Measurements from ENCODE around the gene NEGR1.
"Not testable (repeated sequence)": the region's sequence is repeated elsewhere in the genome, so short reads cannot be mapped to it uniquely, and the experiment has no call there.

The NEGR1 gene

DNA sequence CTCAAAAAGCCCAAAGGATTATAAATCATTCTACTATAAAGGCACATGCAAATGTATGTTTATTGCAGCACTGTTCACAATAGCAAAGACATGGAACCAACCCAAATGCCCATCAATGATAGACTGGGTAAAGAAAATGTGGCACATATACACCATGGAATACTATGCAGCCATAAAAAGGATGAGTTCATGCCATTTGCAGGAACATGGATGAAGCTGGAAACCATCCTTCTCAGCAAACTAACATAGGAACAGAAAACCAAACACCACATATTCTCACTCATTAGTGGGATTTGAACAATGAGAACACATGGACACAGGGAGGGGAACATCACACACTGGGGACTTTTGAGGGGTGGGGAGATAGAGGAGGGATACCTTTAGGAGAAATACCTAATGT is 46.4 kb downstream of the NEGR1 start:
- not testable (repeated sequence) for FAIRE-seq; DNase-seq (ENCODE audit: insufficient read length, low spot score)

DNA sequence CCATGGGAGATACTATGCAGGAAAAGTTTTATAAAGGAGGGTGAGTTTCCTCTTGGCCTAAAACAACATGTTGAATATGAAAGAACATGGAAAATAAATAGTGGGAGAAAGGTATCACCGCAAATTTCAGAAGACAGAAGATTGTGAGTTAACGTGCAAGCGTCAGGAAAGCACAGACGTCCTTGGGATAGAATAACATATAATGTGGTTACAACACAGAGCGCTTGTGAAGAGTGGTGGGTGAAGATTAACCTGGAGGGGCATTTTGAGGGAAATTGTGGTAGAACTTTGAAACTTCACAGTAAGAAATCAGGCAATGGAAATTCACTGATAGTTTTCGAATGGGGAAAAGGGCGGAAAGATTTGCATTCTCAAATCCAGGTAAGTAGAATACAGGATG is 47.3 kb downstream of the NEGR1 start:
- FAIRE-seq = no peak

DNA sequence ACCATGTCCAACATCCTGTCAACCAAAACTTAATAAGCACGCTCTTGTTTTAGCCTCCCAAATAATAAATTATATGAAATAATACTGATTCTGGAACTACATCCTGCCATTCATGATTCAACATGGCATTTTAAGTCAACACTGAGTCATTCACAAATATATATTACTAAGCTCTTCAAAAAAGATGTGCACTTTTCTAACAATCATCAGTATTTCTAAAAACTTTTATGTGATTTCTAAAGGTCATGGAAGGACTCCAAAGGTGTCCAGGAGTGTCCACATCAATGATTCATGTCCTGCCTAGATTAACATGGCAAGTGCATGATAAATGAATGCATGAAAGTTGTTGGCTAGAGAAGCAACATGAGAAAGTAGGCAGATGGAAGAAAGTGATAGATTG is 51.6 kb downstream of the NEGR1 start:
- no peak for FAIRE-seq
- no peak for DNase-seq (ENCODE audit: insufficient read length, low spot score)

More for the DNA sequence above, 47.3 kb downstream of the NEGR1 start:
- no peak for DNase-seq (ENCODE audit: insufficient read length, low spot score)

DNA sequence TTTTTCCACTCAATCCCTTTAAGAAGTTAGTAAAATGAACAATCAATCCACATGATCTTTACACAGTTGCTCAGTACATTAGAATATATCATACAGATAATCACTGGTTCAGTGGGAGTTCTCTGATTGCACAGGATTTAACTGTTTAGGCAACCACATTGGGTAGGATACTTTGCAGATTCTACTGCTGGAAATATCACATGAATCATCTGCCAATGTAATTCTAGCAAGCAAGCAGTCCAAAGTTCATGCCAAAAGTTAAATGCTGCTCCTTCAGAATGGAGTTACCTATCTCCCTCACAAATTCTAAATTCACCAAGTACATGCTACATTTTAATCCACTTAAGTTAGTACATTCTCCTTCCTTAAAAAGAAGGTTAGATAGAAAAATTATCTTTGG is 52.4 kb downstream of the NEGR1 start:
- DNase-seq (ENCODE audit: insufficient read length, low spot score) (no peak), FAIRE-seq (no peak)

DNA sequence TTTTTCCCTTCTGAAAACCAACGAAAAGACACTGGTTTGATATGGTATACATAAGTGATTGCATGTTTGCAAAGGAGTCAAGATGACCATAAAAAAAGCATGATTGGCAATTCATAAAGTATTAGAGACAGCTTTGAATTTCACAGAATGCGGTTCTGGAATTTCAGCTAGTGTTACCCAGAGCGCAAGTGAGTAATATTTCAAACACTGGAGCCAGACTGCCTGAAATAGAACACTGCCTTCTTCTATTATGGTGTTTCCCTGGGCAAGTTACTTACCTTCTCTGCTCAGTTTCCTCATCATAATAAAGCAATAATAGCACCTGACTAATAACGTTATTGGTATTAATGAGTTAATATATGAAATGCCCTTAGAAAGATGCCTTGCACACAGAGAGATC is 54.7 kb downstream of the NEGR1 start:
- no peak for DNase-seq (ENCODE audit: insufficient read length, low spot score)
- no peak for FAIRE-seq

DNA sequence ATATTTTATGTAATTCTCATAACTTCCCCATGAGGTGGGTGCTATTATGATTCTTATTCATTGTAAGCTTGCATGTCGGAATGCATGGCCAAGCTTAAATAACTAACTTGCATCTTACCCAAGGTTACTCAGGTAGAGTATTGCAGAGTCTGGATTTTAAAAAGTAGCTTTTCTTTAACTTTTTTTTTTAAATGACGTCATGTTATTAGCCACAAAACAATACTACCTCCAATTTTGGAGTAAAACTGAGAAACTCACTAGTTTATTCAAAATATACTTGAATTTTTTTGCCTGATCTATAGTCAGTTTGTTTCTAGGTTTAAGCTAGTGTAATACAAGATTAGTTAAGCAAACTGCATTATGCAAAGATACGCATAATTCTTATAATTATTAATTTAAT is 57.8 kb downstream of the NEGR1 start:
- FAIRE-seq = no peak
- no peak for DNase-seq (ENCODE audit: insufficient read length, low spot score)

DNA sequence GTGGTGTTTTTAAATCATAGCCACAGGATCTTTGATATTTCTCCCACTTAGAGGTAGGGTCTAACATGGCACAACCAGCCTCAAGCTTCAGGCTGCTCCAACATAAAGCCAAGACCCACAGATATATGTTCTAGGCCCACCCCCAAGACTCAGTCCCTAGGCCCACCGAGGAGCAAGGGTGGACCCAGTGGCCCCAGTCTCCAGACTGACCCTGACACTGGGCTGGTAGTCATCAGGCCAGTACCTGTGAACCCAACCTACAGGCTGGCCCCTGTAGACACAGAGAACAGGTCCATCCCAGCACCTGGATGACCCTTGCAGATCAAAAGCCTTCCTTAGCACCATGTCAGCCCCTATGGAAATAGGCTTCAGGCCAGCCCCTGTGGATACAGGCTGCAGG is 60.5 kb downstream of the NEGR1 start:
- DNase-seq (ENCODE audit: insufficient read length, low spot score) (no peak), FAIRE-seq (no peak)

DNA sequence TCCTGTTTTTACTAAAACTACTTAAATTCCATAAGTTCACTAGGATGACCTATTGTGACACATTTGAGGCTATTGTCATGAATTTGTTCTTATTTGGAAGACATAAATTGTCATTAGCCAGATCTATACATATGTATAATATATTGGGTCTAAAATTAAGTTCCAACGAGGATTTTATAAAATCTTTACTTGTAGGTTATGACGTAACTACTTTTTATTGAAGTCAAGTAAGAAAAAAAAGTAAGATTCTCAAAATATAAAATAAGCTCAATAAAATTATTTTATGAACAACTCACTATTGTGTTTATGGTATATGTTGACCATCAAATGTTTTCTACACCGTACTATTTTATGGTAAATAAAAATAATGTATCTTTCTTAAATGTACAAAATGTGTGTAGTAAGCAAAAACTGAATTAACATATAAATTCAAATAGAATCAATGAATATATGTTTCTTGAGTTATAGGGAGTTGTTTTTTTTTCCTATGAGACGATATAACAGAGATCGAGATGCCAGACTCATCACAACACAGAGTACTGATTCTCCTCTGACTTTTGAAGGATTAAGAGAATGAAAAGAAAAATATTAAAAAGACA is 64.1 kb downstream of the NEGR1 start:
- DNase-seq (ENCODE audit: insufficient read length, low spot score) (no peak), FAIRE-seq (no peak)

DNA sequence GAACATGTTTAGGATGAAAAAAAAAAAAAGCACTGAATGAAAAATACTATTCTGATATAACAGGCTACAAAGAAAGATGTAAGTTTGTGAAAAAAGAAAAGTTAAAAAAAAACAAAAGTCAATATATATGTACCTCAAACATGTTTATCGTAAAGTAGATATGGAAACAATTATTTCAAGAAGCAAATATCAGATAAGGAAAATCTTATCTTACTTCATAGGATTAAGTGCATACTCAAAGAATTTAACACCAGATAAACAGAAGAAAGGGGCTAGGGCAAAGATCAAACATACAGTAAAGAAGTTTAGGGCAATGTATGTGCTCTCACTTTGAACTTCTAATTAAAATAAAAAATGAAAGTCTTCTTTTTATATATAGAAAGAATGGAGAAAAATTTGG is 75.3 kb downstream of the NEGR1 start:
- DNase-seq (ENCODE audit: insufficient read length, low spot score) (no peak), FAIRE-seq (no peak)

DNA sequence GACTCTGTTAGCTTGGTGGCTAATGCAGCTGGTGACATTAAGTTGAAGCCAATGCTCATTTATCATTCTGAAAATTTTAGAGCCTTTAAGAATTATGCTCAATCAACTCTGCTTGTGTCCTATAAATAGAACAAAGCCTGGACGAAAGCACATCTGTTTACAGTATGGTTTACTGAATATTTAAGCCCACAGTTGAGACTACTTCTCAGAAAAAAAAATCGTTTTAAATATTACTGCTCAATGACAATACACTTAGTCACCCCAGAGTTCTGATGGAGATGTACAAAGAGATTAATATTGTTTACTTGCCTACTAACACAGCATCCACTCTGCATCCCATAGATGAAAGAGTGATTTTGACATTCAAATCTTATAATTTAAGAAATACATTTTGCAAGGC is 79.6 kb downstream of the NEGR1 start:
- no peak for DNase-seq (ENCODE audit: insufficient read length, low spot score)
- no peak for FAIRE-seq

DNA sequence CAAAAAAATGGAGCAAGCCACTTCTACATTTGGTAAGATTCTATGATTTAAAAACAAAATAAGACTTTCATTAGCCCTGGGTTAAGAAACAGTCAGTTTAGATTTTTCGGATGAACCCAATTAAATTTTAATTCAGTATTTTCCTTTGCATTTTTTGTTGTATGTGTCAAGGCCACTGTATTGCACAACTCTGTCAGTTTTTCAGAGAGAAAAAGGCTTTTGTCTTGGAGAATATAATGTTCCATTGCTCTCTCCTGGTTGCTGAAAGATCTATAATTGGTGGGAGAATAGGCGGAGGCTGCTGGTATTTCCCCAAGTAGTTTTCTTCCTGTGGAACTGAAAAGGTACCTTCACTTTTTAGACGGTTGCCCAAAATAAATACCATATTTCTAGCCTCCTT is 84.6 kb downstream of the NEGR1 start:
- DNase-seq (ENCODE audit: insufficient read length, low spot score) (no peak), FAIRE-seq (no peak)

DNA sequence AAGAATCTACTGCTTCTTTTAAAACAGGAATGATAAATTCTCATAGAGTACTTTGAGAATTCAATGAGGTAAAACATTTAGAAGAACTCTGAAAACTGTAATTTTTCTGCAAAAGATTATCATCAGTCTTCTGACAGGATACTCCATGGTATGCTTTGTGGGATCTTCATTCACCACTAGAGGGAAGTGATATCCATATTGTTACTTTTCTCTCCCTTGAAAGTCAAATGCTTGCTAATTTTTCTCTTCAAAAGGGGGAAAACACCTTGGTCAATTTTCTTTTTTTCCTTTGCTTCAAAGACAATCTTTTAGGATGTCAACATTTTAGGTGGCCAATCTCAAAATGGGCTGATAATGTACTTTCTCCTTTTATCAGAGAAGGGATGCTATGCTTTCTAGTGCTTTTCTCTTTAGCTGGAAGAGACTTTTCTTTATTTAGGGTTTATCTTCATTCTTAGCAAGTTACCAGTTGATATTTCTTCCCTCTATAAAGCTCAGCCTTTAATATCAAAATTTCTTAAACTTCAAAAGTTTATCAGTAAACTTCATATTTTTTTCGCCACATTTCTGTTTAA is 95.5 kb downstream of the NEGR1 start:
- DNase-seq (ENCODE audit: insufficient read length, low spot score) = no peak
- no peak for FAIRE-seq

DNA sequence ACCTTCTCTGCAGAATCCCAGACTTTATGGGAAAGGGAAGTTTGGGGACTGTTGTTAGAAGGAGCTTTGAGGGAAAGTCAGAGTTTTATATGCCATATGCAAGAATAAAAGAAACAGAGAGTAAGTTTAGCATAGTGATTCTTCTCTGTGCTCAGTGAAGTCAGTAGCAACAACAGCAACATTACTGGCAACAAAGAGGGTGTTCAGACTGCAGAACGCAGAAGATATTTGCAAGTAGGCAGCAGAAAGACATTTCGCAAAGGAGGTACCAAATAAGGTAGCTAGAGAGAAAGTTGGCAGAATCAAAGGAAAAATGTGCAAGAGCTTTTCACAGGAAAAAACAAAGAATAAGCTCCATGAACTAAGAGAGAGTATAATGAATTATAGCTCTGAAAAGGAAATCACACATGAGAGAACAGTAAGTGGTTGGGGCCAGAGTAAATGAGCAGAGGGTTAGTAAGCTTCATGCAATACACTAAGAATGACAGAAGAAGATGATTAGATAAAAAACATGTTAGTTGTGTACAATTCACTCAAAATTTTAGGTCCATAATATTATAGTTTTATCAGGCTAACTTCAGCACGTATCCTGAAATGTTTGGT is 98.1 kb downstream of the NEGR1 start:
- FAIRE-seq (no peak), DNase-seq (ENCODE audit: insufficient read length, low spot score) (no peak)

DNA sequence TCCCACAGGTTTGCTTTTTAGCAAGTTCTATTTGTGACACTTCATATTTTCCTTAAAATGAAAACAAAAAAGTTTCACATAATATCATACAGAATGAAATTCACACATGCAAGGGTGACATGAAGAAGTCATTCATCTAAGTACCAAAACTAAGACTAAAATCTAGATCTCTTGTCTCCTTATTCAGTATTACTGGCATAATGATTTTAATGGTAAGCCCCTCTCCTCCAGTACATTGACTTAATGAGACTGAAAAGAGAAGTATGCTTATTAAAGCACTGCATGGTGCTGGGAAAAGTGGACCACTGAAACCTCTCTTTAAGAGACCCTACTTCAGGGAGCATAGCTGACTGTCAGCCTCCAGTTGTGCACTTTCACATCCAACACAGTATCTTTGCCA is 99.5 kb downstream of the NEGR1 start:
- FAIRE-seq = no peak

DNA sequence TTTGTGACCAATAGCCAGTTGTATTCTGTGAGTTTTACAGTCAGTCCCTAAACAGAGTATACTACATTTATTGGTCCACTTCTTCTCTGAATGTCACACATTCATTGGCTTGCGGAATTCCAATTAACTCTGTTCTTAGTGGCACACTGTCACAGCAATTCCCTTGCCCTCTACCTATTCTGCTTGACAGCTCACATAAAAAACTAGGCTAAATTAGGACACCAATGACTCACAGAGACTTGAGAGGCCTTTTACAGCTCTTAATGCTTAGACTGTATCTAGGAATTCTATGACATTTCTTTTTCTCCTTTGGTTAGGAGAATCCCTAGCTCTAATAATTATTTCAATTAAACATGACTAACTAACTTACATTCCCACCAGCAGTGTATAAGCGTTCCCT is 104.1 kb downstream of the NEGR1 start:
- FAIRE-seq (no peak), DNase-seq (ENCODE audit: insufficient read length, low spot score) (no peak)

More for the DNA sequence above, 99.5 kb downstream of the NEGR1 start:
- DNase-seq (ENCODE audit: insufficient read length, low spot score) = no peak

DNA sequence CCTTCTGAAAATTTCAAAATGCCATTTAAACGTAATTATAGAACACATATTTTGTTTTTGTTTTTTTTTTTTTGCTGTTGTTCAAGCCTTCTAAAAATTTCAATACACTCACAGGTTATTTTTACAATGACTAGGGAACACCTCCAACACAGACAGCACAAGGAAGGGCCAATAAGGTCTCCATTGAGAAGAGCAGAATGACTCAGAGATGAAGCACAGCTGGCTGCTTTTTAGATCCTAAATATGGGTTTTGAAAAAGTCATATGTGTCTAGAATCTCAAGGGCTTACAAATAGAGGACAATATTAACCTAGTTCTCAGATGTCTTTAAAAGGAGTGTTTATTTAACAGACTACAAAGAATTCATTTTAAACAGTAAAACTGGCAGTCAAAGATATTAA is 104.6 kb downstream of the NEGR1 start:
- DNase-seq (ENCODE audit: insufficient read length, low spot score) = no peak
- FAIRE-seq = no peak

DNA sequence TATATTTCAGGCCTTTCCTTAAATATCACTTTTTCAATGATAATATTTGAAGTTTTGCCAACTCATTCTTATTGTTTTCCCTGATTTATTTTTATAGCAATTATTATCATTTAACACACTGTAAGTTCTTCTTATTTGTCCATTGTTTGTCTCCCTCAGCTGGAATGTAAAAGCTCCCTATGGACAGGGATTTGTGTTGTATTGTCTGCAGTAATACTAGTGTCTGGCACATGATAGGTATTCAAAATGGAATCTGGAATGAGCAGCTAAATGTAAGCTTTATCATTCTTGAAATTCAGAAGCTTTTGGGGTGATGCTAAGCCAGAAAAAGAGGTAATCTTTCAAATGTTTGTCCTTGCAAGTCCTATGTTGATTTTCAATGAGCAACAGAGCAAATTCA is 112.1 kb downstream of the NEGR1 start:
- no peak for FAIRE-seq
- DNase-seq (ENCODE audit: insufficient read length, low spot score) = no peak

DNA sequence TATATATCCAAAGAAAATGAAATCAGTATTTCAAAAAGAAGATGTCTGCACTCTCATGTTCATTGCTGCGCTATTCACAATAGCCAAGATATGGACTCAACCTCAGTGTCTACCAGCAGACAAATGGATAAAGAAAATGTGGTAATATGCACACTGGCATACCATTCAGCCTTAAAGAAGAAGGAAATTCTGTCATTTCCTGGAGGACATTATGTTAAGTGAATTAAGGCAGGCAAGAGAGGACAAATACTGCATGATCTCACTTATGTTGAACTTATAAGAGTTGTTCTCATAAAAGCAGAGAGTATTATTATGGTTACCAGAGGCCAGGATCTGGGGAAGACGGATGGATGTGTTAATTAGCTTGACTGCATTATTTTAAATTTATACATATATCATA is 115.9 kb downstream of the NEGR1 start:
- FAIRE-seq = no peak

DNA sequence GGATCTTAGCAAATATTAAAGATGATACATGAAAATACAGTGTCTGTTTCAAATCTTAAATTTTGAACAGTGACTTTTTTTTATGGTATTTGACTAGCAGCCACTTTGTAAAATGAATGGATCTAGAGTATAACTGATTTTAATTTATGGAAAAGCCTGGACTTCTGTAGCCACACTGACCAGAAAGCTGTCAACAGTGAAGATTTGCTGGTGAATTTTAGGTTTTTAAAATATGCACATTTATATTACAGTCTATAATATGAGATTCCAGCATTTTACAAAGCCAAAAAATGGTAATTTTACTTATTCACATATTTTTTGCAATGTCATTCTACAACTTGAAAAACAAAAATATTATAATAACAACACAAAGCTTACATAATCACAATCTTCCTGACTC is 131.8 kb downstream of the NEGR1 start:
- FAIRE-seq = no peak

More for the DNA sequence above, 115.9 kb downstream of the NEGR1 start:
- no peak for DNase-seq (ENCODE audit: insufficient read length, low spot score)

DNA sequence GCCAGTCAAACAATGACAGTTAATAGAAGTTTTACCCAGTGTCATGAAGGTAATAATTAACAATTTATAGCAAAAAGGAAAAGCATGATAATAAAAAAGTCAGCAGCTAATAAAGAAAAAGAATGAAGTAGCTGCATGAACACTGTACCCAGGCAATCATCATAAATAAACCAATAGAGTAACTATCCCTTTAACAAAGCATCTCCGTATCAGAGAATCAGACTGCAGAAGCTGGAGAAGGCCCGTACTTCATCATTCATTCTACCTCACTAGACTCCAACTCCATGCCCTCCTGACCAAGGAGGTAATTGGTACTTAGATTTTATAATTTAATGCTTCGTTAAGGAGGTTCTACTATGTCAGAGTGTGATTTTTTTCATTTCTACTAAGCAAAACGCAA is 140.5 kb downstream of the NEGR1 start:
- DNase-seq (ENCODE audit: insufficient read length, low spot score) (no peak), FAIRE-seq (no peak)

More for the DNA sequence above, 131.8 kb downstream of the NEGR1 start:
- no peak for DNase-seq (ENCODE audit: insufficient read length, low spot score)

DNA sequence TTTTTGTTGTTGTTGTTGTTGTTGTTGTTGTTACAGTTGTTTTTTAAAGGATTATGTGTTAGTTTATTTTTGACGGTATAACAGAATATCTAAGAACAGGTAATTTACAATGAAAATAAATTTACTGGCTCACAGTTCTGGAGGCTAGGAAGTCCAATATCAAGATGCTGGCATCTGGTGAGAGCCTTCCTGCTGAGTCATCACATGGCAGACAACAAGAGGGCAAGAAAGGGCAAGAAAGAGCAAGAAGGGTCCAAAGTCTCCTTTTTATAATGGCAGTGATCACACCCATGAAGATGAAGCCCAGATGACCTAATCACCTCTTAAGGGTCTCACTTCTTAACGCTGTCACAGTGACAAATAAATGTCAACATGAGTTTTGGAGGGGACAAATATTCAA is 142.1 kb downstream of the NEGR1 start:
- no peak for DNase-seq (ENCODE audit: insufficient read length, low spot score)
- FAIRE-seq = no peak

DNA sequence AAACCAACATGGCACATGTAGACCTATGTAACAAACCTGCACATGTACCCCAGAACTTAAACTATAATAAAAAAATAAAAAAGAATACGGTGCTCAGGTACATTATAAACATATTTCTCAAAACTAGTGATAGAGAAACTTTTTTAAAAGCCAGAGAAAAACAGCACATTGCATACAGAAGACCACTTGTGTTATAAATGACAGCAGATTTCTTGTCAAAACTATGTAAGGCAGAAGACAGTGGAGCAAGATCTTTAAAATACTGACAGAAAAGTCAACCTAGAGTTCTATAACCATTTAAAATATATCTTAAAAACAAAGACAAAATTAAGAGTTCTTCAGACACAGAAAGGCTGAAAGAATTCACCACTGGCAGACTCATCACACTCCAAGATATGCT is 144.7 kb downstream of the NEGR1 start:
- DNase-seq (ENCODE audit: insufficient read length, low spot score) = no peak

DNA sequence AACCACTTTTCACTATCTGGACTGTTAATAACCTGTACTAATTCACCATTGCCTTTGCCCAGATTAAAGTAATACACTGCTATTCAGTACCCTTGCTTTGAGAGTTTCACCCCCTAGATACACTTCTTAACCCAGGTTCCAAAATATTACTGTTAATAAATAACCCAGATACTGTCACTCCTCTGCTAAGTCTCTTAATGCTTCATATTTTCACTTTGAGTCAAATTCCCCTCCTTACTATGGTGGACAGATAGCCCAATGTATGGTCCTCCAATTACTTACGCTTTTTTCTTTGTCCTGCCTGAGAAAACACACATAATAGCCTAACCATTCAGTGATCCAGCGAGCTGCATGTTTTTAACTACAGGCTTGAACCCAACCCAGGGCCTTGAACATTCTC is 152.5 kb downstream of the NEGR1 start:
- no peak for FAIRE-seq
- no peak for DNase-seq (ENCODE audit: insufficient read length, low spot score)

More for the DNA sequence above, 144.7 kb downstream of the NEGR1 start:
- FAIRE-seq = no peak
